ENCODE measurements around the gene RIC8A.

The RIC8A gene

DNA sequence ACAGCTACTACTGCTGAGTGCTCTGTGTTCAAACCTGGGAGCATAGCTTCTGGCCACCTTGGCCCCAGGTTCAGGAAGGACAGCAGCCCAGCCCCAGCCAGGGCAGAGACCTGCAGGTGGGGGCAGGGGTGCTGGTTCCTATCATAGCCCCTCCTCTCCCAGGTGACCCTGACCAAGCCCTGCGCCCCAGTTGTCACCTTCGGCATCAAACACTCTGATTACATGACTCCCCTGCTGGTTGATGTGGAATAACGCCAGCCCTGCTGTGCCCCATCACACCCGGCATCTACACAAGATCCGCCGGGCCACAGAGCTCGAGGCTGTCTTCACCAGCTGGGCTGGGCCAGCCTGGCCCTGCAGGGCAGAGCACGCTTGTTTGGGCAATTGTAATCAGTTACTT lies 7.7 kb upstream of the RIC8A start:
- Histone ChIP-seq H3K18ac (ENCODE audit: low read length) (no peak overlapping the region), H3K9ac (ENCODE audit: low read depth, low read length, poor library complexity) (peak overlapping the region; percentile 37)
- DNase-seq (ENCODE audit: low spot score), result no peak

DNA sequence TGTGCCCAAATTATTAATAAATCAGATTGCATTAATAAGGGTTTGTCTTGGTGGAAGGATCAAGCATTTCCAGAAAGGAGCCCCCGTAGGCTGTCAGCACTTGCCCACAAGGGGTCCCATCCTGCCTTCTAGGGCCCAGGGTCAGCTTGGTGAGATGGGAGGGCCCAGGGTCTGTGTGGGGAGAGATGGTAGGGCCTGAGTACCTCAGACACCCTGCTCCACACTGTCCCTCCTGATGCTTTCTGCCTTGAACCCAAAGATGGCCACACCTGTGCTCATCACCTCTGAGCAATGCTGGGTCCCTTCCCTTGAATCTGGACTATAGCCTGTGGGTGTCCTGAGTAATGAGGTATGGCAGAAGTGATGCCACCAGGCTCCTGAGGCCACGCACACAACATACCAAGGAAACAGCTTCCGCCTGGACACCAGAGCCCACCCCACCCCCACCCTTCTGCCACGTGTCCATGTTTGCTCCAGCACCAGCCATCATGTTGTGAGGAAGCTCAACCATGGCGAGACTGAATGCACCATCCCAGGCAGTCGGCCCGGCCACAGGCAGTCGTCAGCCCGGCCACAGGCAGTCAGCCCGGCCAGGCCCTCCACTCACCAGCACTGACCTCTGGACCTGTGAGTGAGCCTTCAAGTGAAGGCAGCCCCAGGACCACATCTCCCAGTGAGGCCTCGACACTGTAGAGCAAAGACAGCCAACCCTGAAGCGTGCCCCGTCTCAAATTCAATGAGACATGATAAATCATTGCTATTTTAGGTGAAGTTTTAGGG lies 7.1 kb upstream of the RIC8A start:
- DNase-seq (ENCODE audit: low spot score), result no peak
- no peak overlapping the region for H3K9ac ChIP-seq (ENCODE audit: low read depth, low read length, poor library complexity)
- H3K14ac ChIP-seq (ENCODE audit: low read length), result peak overlapping the region; percentile 47
- H3K4ac ChIP-seq (ENCODE audit: low read length), result no peak overlapping the region
- no peak overlapping the region for H4K8ac ChIP-seq (ENCODE audit: low read depth, low read length)
- H3K27ac ChIP-seq (replicated peaks; ENCODE audit: low read length), result no peak overlapping the region
- peak overlapping the region in 1 of 2 donors; percentile 36 for H3K4me3 ChIP-seq (ENCODE audit: low read length in 2 of 2)
- no peak overlapping the region for H2BK12ac ChIP-seq (ENCODE audit: low read length)
- H2BK120ac ChIP-seq (ENCODE audit: low read depth, low read length), result no peak overlapping the region
- no peak overlapping the region for H2AFZ ChIP-seq (ENCODE audit: low read length)
- H3K79me1 ChIP-seq (ENCODE audit: low read depth, low read length), result peaks cover 6% of the 10 kb centered on the region
- H4K91ac ChIP-seq (ENCODE audit: low read depth, low read length, poor library complexity), result no peak overlapping the region
- H3K18ac ChIP-seq (ENCODE audit: low read length), result no peak overlapping the region
- no peaks in the 10 kb centered on the region for H3K27me3 ChIP-seq (ENCODE audit: control insufficient read depth in 3 of 3, insufficient read depth in 3 of 3, low read depth in 1 of 3, low read length in 3 of 3)
- H3K4me2 ChIP-seq (ENCODE audit: insufficient read depth, low read length, poor library complexity, severe bottlenecking), result no peak overlapping the region
- peak overlapping the region; percentile 61 for H2BK5ac ChIP-seq (ENCODE audit: low read length)
- no peaks in the 10 kb centered on the region for H3K4me1 ChIP-seq (ENCODE audit: control insufficient read depth in 2 of 2, insufficient read depth in 1 of 2, low read depth in 1 of 2, low read length in 2 of 2)
- H2AK5ac ChIP-seq (ENCODE audit: low read depth, low read length), result no peak overlapping the region
- peaks cover 25 to 32% of the 10 kb centered on the region in 2 donors for H3K36me3 ChIP-seq (replicated peaks in 1 of 2; ENCODE audit: control insufficient read depth in 2 of 2, insufficient read depth in 2 of 2, low read length in 2 of 2)
- no CpG with 5 or more reads among the region's 13 CpGs for WGBS, 2 donors (ENCODE audit: extremely low coverage in 2 of 2, insufficient read length in 2 of 2, insufficient replicate concordance in 1 of 2)
- no peak overlapping the region for H2BK15ac ChIP-seq (ENCODE audit: low read length)
- H3K9me3 ChIP-seq (replicated peaks in 1 of 2; ENCODE audit: control insufficient read depth in 2 of 2, insufficient read depth in 1 of 2, low read depth in 1 of 2, low read length in 2 of 2), result no peaks in the 10 kb centered on the region
- no peak overlapping the region for H3K23ac ChIP-seq (ENCODE audit: low read depth, low read length, poor library complexity)

More for the DNA sequence above, 7.7 kb upstream of the RIC8A start:
- Histone ChIP-seq H3K23ac (ENCODE audit: low read depth, low read length, poor library complexity) (peak overlapping the region; percentile 35), H3K9me3 (replicated peaks in 1 of 2; ENCODE audit: control insufficient read depth in 2 of 2, insufficient read depth in 1 of 2, low read depth in 1 of 2, low read length in 2 of 2) (no peaks in the 10 kb centered on the region), H2BK5ac (ENCODE audit: low read length) (no peak overlapping the region), H2BK12ac (ENCODE audit: low read length) (peak overlapping the region; percentile 58), H3K14ac (ENCODE audit: low read length) (peak overlapping the region; percentile 82), H2BK120ac (ENCODE audit: low read depth, low read length) (no peak overlapping the region), H3K27ac (replicated peaks; ENCODE audit: low read length) (no peak overlapping the region), H3K27me3 (ENCODE audit: control insufficient read depth in 3 of 3, insufficient read depth in 3 of 3, low read depth in 1 of 3, low read length in 3 of 3) (no peaks in the 10 kb centered on the region), H2AK5ac (ENCODE audit: low read depth, low read length) (no peak overlapping the region), H3K4me1 (ENCODE audit: control insufficient read depth in 2 of 2, insufficient read depth in 1 of 2, low read depth in 1 of 2, low read length in 2 of 2) (no peaks in the 10 kb centered on the region), H2BK15ac (ENCODE audit: low read length) (no peak overlapping the region), H3K79me1 (ENCODE audit: low read depth, low read length) (peaks cover 4% of the 10 kb centered on the region), H3K36me3 (replicated peaks in 1 of 2; ENCODE audit: control insufficient read depth in 2 of 2, insufficient read depth in 2 of 2, low read length in 2 of 2) (peaks cover 20 to 26% of the 10 kb centered on the region in 2 donors), H3K4me3 (ENCODE audit: low read length in 2 of 2) (peak overlapping the region in 1 of 2 donors; percentile 59), H4K91ac (ENCODE audit: low read depth, low read length, poor library complexity) (no peak overlapping the region), H3K4ac (ENCODE audit: low read length) (peak overlapping the region; percentile 7), H2AFZ (ENCODE audit: low read length) (no peak overlapping the region), H4K8ac (ENCODE audit: low read depth, low read length) (no peak overlapping the region), H3K4me2 (ENCODE audit: insufficient read depth, low read length, poor library complexity, severe bottlenecking) (peak overlapping the region; percentile 18)
- no CpG with 5 or more reads among the region's 8 CpGs for WGBS, 2 donors (ENCODE audit: extremely low coverage in 2 of 2, insufficient read length in 2 of 2, insufficient replicate concordance in 1 of 2)

DNA sequence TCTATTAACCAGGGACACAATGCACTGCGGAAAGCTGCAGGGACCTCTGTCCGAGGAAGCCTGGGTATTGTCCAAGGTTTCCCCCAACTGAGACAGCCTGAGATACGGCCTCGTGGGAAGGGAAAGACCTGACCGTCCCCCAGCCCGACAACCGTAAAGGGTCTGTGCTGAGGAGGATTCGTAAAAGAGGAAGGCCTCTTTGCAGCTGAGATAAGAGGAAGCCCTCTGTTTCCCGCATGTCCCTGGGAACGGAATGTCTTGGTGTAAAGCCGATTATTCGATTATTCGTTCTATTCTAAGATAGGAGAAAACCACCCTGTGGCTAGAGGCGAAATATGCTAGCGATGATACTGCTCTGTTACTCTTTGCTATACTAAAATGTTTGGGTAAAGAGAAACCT lies 5.5 kb upstream of the RIC8A start:
- Histone ChIP-seq H3K79me1 (ENCODE audit: low read depth, low read length) (peaks cover 13% of the 10 kb centered on the region), H3K9ac (ENCODE audit: low read depth, low read length, poor library complexity) (no peak overlapping the region), H2AK5ac (ENCODE audit: low read depth, low read length) (no peak overlapping the region), H3K27me3 (ENCODE audit: control insufficient read depth in 3 of 3, insufficient read depth in 3 of 3, low read depth in 1 of 3, low read length in 3 of 3) (no peaks in the 10 kb centered on the region), H2BK120ac (ENCODE audit: low read depth, low read length) (no peak overlapping the region), H3K23ac (ENCODE audit: low read depth, low read length, poor library complexity) (no peak overlapping the region), H3K14ac (ENCODE audit: low read length) (no peak overlapping the region), H3K9me3 (replicated peaks in 1 of 2; ENCODE audit: control insufficient read depth in 2 of 2, insufficient read depth in 1 of 2, low read depth in 1 of 2, low read length in 2 of 2) (no peaks in the 10 kb centered on the region), H3K36me3 (replicated peaks in 1 of 2; ENCODE audit: control insufficient read depth in 2 of 2, insufficient read depth in 2 of 2, low read length in 2 of 2) (peaks cover 27 to 38% of the 10 kb centered on the region in 2 donors), H3K27ac (replicated peaks; ENCODE audit: low read length) (no peak overlapping the region), H2AFZ (ENCODE audit: low read length) (no peak overlapping the region), H3K4me3 (ENCODE audit: low read length in 2 of 2) (no peak overlapping the region), H2BK15ac (ENCODE audit: low read length) (no peak overlapping the region), H4K91ac (ENCODE audit: low read depth, low read length, poor library complexity) (no peak overlapping the region), H2BK12ac (ENCODE audit: low read length) (no peak overlapping the region), H3K4me2 (ENCODE audit: insufficient read depth, low read length, poor library complexity, severe bottlenecking) (no peak overlapping the region), H3K4me1 (ENCODE audit: control insufficient read depth in 2 of 2, insufficient read depth in 1 of 2, low read depth in 1 of 2, low read length in 2 of 2) (peaks cover 6 to 7% of the 10 kb centered on the region in 2 donors), H3K18ac (ENCODE audit: low read length) (no peak overlapping the region), H3K4ac (ENCODE audit: low read length) (no peak overlapping the region), H2BK5ac (ENCODE audit: low read length) (no peak overlapping the region), H4K8ac (ENCODE audit: low read depth, low read length) (no peak overlapping the region)
- DNase-seq (ENCODE audit: low spot score), result no peak
- WGBS, 2 donors (ENCODE audit: extremely low coverage in 2 of 2, insufficient read length in 2 of 2, insufficient replicate concordance in 1 of 2), result no CpG with 5 or more reads among the region's 15 CpGs

DNA sequence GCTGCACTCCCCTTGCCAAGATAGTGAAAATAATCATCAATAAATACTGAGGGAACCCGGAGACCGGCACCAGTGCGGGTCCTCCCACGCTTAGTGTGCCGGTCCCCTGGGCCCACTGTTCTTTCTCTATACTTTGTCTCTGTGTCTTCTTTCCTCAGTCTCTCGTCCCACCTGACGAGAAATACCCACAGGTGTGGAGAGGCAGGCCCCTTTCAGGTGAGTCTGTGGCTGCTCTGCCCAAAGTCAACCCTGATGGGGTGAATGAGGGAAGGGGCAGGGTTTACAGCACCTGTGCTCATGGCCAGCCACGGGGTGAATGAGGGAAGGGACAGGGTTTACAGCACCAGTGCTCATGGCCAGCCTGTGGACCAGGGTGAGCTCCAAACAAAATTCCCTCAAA lies 5.0 kb upstream of the RIC8A start:
- Histone ChIP-seq H4K8ac (ENCODE audit: low read depth, low read length) (no peak overlapping the region), H3K36me3 (replicated peaks in 1 of 2; ENCODE audit: control insufficient read depth in 2 of 2, insufficient read depth in 2 of 2, low read length in 2 of 2) (peaks cover 27 to 38% of the 10 kb centered on the region in 2 donors), H3K9me3 (replicated peaks in 1 of 2; ENCODE audit: control insufficient read depth in 2 of 2, insufficient read depth in 1 of 2, low read depth in 1 of 2, low read length in 2 of 2) (no peaks in the 10 kb centered on the region), H2AFZ (ENCODE audit: low read length) (no peak overlapping the region), H3K4me3 (ENCODE audit: low read length in 2 of 2) (no peak overlapping the region), H3K4me2 (ENCODE audit: insufficient read depth, low read length, poor library complexity, severe bottlenecking) (no peak overlapping the region), H3K27ac (replicated peaks; ENCODE audit: low read length) (no peak overlapping the region), H4K91ac (ENCODE audit: low read depth, low read length, poor library complexity) (no peak overlapping the region), H3K4me1 (ENCODE audit: control insufficient read depth in 2 of 2, insufficient read depth in 1 of 2, low read depth in 1 of 2, low read length in 2 of 2) (peaks cover 6 to 7% of the 10 kb centered on the region in 2 donors), H3K18ac (ENCODE audit: low read length) (no peak overlapping the region), H3K14ac (ENCODE audit: low read length) (no peak overlapping the region), H3K23ac (ENCODE audit: low read depth, low read length, poor library complexity) (no peak overlapping the region), H2BK15ac (ENCODE audit: low read length) (no peak overlapping the region), H2BK120ac (ENCODE audit: low read depth, low read length) (no peak overlapping the region), H3K79me1 (ENCODE audit: low read depth, low read length) (peaks cover 13% of the 10 kb centered on the region), H2BK5ac (ENCODE audit: low read length) (no peak overlapping the region), H3K27me3 (ENCODE audit: control insufficient read depth in 3 of 3, insufficient read depth in 3 of 3, low read depth in 1 of 3, low read length in 3 of 3) (no peaks in the 10 kb centered on the region), H2BK12ac (ENCODE audit: low read length) (no peak overlapping the region), H3K9ac (ENCODE audit: low read depth, low read length, poor library complexity) (no peak overlapping the region), H2AK5ac (ENCODE audit: low read depth, low read length) (no peak overlapping the region), H3K4ac (ENCODE audit: low read length) (no peak overlapping the region)
- no peak for DNase-seq (ENCODE audit: low spot score)
- no CpG with 5 or more reads among the region's 8 CpGs for WGBS, 2 donors (ENCODE audit: extremely low coverage in 2 of 2, insufficient read length in 2 of 2, insufficient replicate concordance in 1 of 2)
